Superior temporal gyrus (tissue), 1 donor: ENCODE results near the gene STARD3NL.

Experiments
- DNase-seq: peaks from one replicate; pipeline ENCODE4 v3.0.0-alpha.2; 2016; ENCODE audit errors: extremely low spot score

The STARD3NL gene

DNA sequence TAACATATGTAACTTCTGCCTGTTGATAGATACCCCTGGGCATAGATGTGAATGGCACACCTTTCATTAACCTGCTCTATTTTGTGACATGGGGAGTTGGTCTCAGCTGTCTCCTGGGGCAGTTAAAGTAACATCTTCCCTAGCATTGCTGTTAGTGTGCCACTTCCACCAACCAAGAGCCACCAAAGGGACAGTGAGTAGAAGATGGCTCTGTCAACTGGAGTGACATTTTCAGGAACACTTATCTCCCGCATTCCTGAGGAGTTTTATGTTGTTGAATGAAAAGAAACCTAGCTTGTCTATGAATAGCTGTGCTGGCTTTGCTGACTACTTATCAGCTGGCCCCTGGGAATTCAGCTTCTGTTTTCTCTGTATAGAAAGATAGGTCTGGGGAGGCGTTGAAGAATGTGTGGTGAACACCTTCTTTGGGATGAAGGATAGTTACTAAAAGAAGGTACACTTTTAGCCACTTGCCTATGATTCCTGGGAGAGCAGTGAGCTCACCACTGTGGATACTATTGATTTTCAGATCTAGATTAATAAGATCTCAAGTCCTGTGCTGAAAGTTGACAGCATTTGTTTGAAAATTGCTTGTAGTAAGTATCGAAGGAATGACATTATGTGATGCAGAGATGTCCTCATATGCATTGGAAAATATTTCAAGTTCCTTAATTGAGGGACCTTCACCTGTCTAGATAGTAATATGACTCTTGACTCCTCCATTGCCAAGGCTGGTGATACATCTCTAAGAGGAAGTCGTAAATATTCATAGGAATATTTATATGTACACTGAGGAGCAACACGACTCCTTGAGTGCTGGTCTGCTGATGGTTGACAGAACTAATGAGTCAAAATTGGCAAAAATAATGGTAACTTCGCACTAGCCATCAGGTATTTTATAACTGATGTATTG is 7.6 kb downstream of the STARD3NL start:
- DNase-seq = no peak

- DNase-seq = no peak
Measured at GRCh38 chr7:38186593-38187314, 8.7 kb downstream of the STARD3NL start.

GRCh38 chr7:38187794-38188440 is 9.9 kb downstream of the STARD3NL start:
- DNase-seq = no peak

DNA sequence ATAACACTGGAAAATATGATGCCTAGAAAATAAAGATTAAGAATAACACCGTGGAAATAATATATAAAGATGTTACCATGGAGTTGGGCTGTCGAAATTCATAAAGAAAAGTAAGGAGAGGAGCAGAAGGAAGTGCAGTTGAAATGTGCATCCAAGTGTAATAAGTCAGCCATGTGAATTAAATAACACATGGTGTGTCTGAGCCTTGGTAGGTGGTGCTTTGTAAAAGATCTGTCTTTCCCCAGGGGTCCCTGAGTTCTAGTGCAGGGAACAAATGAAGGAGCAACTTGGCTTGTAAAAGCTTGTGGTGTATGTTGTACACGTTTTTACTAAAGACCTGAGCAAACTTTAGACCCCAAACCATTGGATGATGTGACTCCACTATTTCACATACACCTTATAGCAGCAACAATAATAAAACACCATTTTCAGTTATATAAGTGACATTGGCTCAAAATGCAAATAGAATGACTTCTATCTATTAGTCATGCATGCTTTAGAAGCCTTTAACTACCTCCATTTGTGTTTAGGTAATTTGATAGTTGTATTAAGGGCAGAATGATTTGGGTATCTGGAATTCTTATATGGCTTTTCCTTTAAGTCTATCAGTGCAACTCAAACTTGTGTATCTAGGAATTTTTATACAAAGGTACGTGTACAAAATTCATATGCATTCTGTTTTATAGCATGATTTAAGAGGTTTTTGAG is 11.3 kb downstream of the STARD3NL start:
- no peak for DNase-seq

DNA sequence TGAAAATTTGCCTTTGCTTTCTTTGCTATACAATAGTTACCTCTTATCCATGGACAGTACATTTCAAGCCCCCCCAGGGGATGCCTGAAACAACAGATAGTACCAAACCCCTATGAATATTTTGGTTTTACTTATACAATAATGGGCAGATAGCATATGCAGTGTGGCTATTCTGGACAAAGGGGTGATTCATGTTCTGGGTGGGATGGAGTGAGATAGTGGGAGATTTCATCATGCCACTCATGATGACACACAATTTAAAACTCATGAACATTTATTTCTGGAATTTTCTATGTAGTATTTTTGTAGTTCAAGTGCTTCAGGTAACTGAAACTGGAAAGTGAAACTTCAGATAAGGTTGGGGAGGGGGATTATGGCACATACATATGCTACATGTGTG is 12.0 kb downstream of the STARD3NL start:
- DNase-seq = no peak

DNA sequence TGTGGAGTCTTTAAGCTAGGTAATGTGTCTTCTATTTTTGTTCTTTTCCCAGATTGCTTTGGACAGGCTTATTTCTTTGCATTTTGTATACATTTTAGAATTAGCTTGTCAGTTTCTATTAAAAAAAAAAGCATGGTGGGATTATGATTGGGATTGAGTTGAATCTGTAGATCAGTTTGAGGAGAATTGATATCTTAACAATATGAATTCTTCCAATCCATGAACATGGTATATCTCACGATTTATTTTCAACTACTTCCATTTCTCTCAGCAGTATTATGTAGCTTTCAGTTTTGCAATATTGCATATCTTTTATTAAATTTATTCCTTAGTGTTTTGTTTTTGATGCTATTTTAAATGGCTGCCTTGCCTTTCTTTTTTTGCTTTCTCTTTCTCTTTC is 13.7 kb downstream of the STARD3NL start:
- no peak for DNase-seq

GRCh38 chr7:38192327-38192726 is 14.3 kb downstream of the STARD3NL start:
- DNase-seq = no peak

DNA sequence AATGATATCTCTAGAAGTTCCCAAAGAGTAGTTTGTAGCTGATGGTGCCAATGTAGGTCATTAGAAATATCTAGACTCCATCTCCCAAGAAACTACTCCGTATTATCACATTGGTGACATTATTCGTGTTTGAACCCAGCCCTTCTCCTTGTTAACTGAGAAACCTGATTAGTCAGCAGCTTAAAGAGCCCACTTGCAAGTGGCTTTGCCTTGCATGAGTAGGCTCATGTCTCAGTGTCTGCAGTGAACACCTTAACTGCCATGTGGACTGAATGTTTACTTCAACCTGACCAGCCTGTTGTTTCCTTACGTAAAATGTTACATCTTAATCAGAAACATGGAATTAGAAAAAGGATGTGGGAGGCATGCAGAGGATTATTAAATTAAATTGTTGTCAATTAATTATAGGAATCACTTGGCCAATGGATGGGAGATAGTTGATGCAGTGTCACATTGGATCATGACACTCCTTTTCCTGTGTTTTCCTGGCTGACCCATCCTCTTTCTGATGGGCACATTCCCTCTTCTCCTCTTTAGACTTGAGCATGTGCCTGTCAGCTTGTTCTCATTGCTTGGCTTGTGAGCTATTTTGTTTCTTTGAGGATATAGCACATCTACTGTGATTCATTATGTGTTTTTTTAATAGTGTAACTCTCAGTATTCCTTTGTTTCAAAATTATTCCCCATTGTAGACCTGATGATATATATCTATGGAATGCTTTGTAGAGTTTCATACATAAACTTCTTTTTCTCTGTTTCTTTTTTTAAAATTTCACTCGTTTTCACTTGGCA is 18.0 kb downstream of the STARD3NL start:
- DNase-seq = no peak

GRCh38 chr7:38198366-38198765 is 20.3 kb downstream of the STARD3NL start:
- no peak for DNase-seq

DNA sequence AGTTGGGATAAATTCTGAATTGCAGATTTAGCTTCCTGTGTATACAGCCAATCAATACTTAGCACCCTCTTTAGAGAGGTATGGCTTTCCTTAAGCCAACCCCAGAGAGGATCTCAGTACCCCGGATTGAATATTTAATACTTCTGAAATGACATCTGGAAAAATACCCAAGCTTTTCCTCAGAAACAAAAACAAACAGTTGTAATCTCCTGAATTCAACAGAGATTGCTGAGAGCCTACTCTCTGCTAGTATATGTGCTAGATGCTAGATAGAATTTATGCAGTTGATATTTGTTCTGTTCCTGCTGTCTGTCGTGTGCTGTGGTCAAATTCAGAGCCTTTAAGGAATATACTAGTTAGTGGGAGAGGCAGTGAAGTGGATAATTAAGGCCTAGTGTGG is 21.1 kb downstream of the STARD3NL start:
- DNase-seq = no peak

- no peak for DNase-seq
Measured at GRCh38 chr7:38199782-38200181, 21.7 kb downstream of the STARD3NL start.

GRCh38 chr7:38206071-38206470 is 28.0 kb downstream of the STARD3NL start:
- DNase-seq = no peak

- no peak for DNase-seq
Measured at GRCh38 chr7:38207843-38208242, 29.8 kb downstream of the STARD3NL start.

DNA sequence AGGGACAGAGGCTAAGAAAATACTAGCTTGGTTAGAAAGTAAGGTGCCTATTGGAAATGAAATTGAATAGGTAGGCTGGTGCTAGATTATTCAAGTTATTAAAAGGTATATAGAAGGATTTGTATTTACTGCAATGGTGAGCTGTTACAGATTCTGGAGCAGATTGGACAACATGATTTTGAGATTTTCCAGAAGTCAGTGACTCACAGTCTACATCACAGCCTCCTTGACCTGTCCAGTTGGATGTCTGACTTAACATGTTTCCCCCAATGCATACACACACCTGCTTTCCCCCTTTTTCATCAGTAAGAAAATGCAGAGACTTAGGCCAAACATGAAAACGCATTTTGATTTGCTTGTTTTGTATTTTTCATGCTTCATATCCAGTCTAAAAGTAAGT is 33.4 kb downstream of the STARD3NL start:
- DNase-seq = no peak

- no peak for DNase-seq
Measured at GRCh38 chr7:38211940-38212339, 33.9 kb downstream of the STARD3NL start.

DNA sequence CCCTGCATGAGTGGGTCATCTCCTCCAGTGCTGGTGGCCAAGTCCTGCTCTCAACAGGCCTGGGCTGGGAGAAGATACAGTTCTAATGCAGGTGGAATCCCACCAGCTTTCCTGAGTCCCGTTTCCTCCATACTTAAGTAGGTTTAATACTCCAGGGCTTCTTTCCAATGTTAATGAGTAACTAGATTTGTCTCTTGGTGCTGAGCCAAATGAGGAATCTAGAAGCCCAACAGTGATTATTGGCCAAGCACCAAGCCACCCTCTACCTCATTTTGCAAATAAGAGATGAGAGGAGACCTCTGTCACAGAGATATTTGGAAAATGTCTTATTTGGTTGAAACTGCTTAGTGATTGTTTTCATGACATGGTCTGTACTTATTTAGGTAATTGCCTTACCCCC is 37.1 kb downstream of the STARD3NL start:
- DNase-seq = no peak

DNA sequence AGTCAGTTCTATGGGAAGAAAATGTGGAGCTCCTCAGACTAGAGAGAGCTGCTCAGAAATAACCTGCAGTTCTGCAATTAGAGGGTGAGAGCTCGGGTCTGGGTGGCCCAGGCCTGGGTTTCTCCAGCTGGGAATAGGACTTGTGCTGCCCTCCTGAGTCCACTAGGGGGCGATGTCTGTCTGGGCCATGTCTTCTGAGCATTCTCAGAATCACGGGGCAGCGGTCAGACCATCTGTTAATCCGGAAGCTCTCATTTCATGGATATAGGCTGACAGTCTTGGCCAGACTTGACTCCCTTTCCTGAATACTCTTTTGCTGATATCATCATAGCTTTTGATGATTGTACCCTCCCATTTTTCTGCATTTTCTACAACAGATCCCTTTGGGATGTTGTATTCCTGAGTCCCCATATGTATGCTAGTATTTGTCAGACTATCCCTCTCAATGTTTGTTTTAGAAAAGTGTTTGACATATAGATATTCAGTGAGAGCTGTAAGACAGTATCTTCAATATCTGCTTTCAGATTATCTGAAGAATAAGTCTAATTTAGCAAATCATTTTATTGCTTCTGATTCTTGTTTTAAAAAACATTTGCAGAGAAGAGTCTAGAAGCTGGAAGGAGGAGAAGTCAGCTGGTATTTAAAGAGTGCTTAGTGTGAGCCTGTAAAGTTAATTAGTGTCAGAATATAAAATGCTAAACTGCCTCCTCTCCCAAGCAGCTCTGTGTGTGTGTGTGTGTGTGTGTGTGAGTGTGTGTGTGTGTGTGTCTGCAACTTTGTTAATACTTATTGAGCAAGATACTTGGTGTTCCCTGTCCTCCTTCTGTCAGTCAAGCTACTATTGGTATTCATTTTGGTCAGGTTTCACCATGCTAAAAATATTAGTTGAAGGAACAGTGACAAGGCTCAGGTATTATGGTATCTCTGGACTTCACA is 38.0 kb downstream of the STARD3NL start:
- peak; percentile 91 for DNase-seq

GRCh38 chr7:38217672-38218071 is 39.6 kb downstream of the STARD3NL start:
- no peak for DNase-seq

DNA sequence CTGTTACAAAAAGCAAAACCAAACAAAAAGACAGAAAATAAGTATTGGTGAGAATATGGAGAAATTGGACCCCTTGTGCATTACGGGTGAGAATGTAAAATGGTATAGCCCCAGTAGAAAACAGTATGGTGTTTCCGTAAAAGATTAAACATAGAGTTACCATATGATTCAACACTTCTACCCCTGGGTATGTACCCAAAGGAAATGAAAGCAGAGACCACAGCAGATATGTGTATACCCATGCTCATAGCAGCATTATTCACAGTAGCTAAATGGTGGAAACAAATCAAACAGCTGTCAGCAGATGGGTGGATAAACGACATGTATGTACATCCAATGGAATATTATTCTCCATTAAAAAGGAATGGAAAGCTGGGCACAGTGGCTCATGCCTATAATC is 42.4 kb downstream of the STARD3NL start:
- DNase-seq = no peak
